Pancreas (tissue), 10 donors: Measurements from ENCODE around the gene LRP1B. TPM values are rescaled to one million over a fixed set of nuclear protein-coding genes. Genes with fewer than 3 reads are reported as not detected.
"Not testable (repeated sequence)": the region's sequence is repeated elsewhere in the genome, so short reads cannot be mapped to it uniquely, and the experiment has no call there.

Experiments
- ATAC-seq, 4 donors: fragments of 200-7000 bp; cut with Tn5 transposase; one replicate each; pipeline versions ENCODE4 v1.8.0 to v1.9.1; 2020; ENCODE audit warnings: mild to moderate bottlenecking in 4 of 4, moderate library complexity in 4 of 4
- DNase-seq, 6 donors: peaks; one replicate each; pipeline ENCODE4 v3.0.0-alpha.2; 2020
- FAIRE-seq: peaks from 2 replicates; lab custom pipeline; 2012; peaks lifted over from hg19 to GRCh38; lab: Jason Lieb, UNC
- H3K27ac ChIP-seq, 4 donors: fragments of 200-600 bp; sonication (generic); 1 replicate in 3 of 4; 2 replicates in 1 of 4; pipeline versions ENCODE4 v1.5.0 to v1.8.0; 2020
- H3K27me3 ChIP-seq, 4 donors: fragments of 200-600 bp; one replicate each; pipeline ENCODE4 v1.8.0; 2021
- H3K36me3 ChIP-seq, 3 donors: fragments of 200-600 bp; sonication (generic) in 1 of 3; one replicate each; pipeline versions ENCODE4 v1.5.0 to v1.8.0; 2020 to 2021
- H3K4me1 ChIP-seq, 3 donors: fragments of 200-600 bp; one replicate each; pipeline ENCODE4 v1.8.0; 2021
- H3K4me3 ChIP-seq, 4 donors: fragments of 200-600 bp; sonication (generic) in 2 of 4; one replicate each; pipeline versions ENCODE4 v1.5.0 to v1.8.0; 2020 to 2021
- H3K9me3 ChIP-seq, 4 donors: fragments of 200-600 bp; one replicate each; pipeline ENCODE4 v1.8.0; 2021
- WGBS, 2 donors: extraction: QIAGEN DNeasy Blood & Tissue Kit; methylation state at CpG; one replicate each; pipeline ENCODE4 v1.1.7; 2013; 5-methylcytosine and 5-hydroxymethylcytosine counted together
- intact Hi-C, 3 donors: fragments of 100-400 bp; cut with DNase I; formaldehyde crosslinking; loops; one replicate each; pipeline versions ENCODE4 v1.11.1 to v1.14.2; 2022
- polyA plus RNA-seq, 2 donors: library from polyadenylated mRNA; stranded (reverse); fragments of 200-250 nt; gene quantifications; one replicate each; pipeline ENCODE4 v1.2.3, GENCODE V29; 2013
- total RNA-seq, 6 donors: library from RNA; stranded (reverse); fragmentation: NEBNext Ultra II Directional in 4 of 6; extraction: Animal tissue kit (Norgen Biotek cat#: 25700) in 4 of 6; gene quantifications; one replicate each; pipeline versions ENCODE4 v1.2.1 to v1.2.4, GENCODE V29; 2021 to 2023
- TF ChIP-seq, protein P1 (sequence below), 4 donors: fragments of 200-600 bp; sonication (generic) in 3 of 4; IDR thresholded peaks; one replicate each; pipeline versions ENCODE4 v1.5.0 to v1.8.0; 2021; ENCODE audit warnings: antibody characterized with exemption in 4 of 4
- donor health status: healthy with polysubstance abuse.
- donor health status: DM: no; HTN: no; CAD: no; lungs with moderate emphysema.
- donor health status: DM: no; HTN: no; CAD: no.
- donor health status: control.
- donor health status: control.
- donor health status: Bipolar disorder and iron deficiency.
- donor health status: DM: yes; HTN: yes; CAD: no.
- donor health status: DM: no; HTN: no; CAD: no.
- donor health status: DM: no; HTN: no; CAD: no.
- donor health status: DM: yes; HTN: yes; CAD: no.

The LRP1B gene
- total and polyA plus RNA-seq, 8 donors, result 0.06 to 0.55 (median 0.25) TPM

- Histone ChIP-seq H3K36me3 (no peaks in the 10 kb centered on the region), H3K27me3 (peaks cover 0 to 5% (median 0%) of the 10 kb centered on the region in 4 donors), H3K4me1 (no peaks in the 10 kb centered on the region), H3K4me3 (no peak overlapping the region), H3K27ac (no peak overlapping the region), H3K9me3 (no peaks in the 10 kb centered on the region)
- intact Hi-C loops, result no loop called here
- TF ChIP-seq, protein P1, sequence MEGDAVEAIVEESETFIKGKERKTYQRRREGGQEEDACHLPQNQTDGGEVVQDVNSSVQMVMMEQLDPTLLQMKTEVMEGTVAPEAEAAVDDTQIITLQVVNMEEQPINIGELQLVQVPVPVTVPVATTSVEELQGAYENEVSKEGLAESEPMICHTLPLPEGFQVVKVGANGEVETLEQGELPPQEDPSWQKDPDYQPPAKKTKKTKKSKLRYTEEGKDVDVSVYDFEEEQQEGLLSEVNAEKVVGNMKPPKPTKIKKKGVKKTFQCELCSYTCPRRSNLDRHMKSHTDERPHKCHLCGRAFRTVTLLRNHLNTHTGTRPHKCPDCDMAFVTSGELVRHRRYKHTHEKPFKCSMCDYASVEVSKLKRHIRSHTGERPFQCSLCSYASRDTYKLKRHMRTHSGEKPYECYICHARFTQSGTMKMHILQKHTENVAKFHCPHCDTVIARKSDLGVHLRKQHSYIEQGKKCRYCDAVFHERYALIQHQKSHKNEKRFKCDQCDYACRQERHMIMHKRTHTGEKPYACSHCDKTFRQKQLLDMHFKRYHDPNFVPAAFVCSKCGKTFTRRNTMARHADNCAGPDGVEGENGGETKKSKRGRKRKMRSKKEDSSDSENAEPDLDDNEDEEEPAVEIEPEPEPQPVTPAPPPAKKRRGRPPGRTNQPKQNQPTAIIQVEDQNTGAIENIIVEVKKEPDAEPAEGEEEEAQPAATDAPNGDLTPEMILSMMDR (IDR thresholded peaks at IDR 0.05), result no peak
- FAIRE-seq, result no peak
- WGBS, 2 donors, result 67 to 72% methylated on average over 3 of the region's 3 CpGs
- ATAC-seq, result no peak
- no peak for DNase-seq
Measured at GRCh38 chr2:142097711-142098110, 33.1 kb downstream of the LRP1B start.

- Histone ChIP-seq H3K27me3 (peaks cover 0 to 5% (median 0%) of the 10 kb centered on the region in 4 donors), H3K4me3 (no peak overlapping the region), H3K4me1 (no peaks in the 10 kb centered on the region), H3K36me3 (no peaks in the 10 kb centered on the region), H3K27ac (no peak overlapping the region), H3K9me3 (no peaks in the 10 kb centered on the region)
- no peak for ATAC-seq
- no peak for DNase-seq
- no peak for FAIRE-seq
- TF ChIP-seq, protein P1 (IDR thresholded peaks at IDR 0.05), result no peak
- WGBS, 2 donors, result 72 to 73% methylated on average over 2 of the region's 2 CpGs
- intact Hi-C loops, result no loop called here
Measured at GRCh38 chr2:142095647-142096046, 35.2 kb downstream of the LRP1B start.

DNA sequence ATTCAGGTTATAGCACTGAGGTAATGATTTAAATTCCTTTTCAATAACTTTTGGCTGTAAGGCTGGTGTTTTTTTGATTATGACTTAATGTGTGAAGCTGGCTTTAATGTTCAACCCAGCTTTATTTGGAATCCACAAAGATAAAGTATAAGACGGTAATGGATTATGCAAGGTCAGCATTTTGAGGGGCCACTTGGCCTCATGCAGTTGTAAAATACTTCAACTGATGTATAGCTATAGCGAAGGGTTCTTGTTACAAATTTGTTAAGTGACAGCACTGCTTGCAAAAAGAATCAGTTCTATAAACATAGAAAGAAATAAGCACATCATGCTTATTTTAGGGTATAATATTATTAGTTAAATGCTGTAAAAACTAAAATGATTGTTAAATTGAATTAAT is 36.6 kb downstream of the LRP1B start:
- no peak overlapping the region for H3K4me3 ChIP-seq
- FAIRE-seq, result no peak
- no peaks in the 10 kb centered on the region for H3K4me1 ChIP-seq

DNA sequence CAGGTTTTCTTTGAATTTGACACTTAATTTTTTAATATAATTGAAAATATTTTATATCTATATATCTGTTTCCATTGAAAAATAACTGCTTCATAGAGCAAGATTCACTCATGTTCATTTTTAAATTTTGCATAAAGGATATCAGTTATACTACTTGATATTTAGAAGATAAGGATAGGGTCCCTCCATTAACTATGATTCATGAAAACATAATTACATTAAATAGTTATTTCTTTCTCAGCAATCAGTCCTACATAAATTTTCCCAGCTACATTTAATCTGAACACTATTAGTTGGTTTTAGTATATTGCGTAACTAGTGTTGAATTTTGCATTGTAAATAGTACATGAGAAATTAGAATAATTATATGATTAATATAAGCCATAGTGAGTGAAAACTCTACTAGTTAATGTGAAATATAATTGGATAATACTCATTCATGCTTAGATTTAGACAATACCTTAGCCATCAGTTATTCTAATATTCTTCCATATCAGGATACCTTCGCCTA is 42.7 kb downstream of the LRP1B start:
- Histone ChIP-seq H3K9me3 (no peaks in the 10 kb centered on the region), H3K36me3 (no peaks in the 10 kb centered on the region), H3K4me1 (no peaks in the 10 kb centered on the region), H3K27ac (no peak overlapping the region), H3K27me3 (no peaks in the 10 kb centered on the region), H3K4me3 (no peak overlapping the region)
- ATAC-seq (no peak), DNase-seq (no peak), FAIRE-seq (peak; percentile 23)
- 88 to 93% methylated on average over 2 of the region's 2 CpGs for WGBS, 2 donors
- intact Hi-C loops, result no loop called here
- TF ChIP-seq, protein P1 (IDR thresholded peaks at IDR 0.05), result no peak

More for the DNA sequence above, 36.6 kb downstream of the LRP1B start:
- intact Hi-C loops, result no loop called here
- DNase-seq (no peak), ATAC-seq (no peak)
- TF ChIP-seq, protein P1 (IDR thresholded peaks at IDR 0.05), result no peak
- Histone ChIP-seq H3K27ac (no peak overlapping the region), H3K9me3 (no peaks in the 10 kb centered on the region), H3K27me3 (peaks cover 0 to 5% (median 0%) of the 10 kb centered on the region in 4 donors), H3K36me3 (no peaks in the 10 kb centered on the region)
- 62 to 72% methylated on average over 2 of the region's 2 CpGs for WGBS, 2 donors

DNA sequence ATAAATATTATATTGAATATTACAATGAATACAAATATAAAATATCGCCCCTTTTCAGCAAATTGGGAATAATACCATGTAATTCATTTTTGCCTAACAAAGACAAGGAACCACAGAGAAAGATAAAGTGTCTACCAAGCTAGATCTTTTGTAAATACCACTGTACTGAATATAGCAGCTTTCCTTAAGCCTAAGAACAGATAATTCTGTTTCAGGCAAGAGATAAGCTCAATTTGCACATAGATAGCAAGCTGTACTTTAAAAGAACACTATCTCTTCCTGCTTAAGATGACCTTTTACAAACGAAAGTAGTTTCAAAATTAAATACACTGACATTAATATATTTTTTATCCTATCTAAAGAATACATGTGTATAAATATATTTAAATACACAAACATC is 43.2 kb downstream of the LRP1B start:
- H3K4me3 ChIP-seq, ATAC-seq, H3K27ac ChIP-seq, DNase-seq, intact Hi-C loops, H3K36me3 ChIP-seq, H3K27me3 ChIP-seq, H3K9me3 ChIP-seq, H3K4me1 ChIP-seq: not testable (repeated sequence)
- peak; percentile 32 for FAIRE-seq
- WGBS, 2 donors, result 48 to 52% methylated on average over 2 of the region's 2 CpGs
